GM23248 (cell line): ENCODE data around the gene EPHA7. TPM values are rescaled to one million over a fixed set of nuclear protein-coding genes. Genes with fewer than 3 reads are reported as not detected.

ENCODE experiments used
- DNase-seq: peaks from one replicate; pipeline ENCODE4 v3.0.0-alpha.2; 2015
- H2AFZ ChIP-seq: fragments of 200-600 bp; sonication (generic); 2 replicates; pipeline ENCODE4 v1.6.1; 2016; ENCODE audit warnings: antibody characterized with exemption
- H3F3A ChIP-seq: fragments of 200-600 bp; sonication (generic); 2 replicates; pipeline ENCODE4 v1.6.1; 2016; ENCODE audit warnings: mild to moderate bottlenecking, antibody characterized with exemption, mixed run types; ENCODE audit not compliant: insufficient read depth
- H3K27ac ChIP-seq: fragments of 200-600 bp; sonication (generic); 2 replicates; pipeline ENCODE4 v1.5.1; 2016; ENCODE audit warnings: mild to moderate bottlenecking
- H3K27me3 ChIP-seq: fragments of 200-600 bp; sonication (generic); replicated peaks from 2 replicates; pipeline ENCODE4 v1.6.1; 2016; ENCODE audit warnings: mild to moderate bottlenecking; ENCODE audit not compliant: insufficient read depth
- H3K36me3 ChIP-seq: fragments of 200-600 bp; sonication (generic); 2 replicates; pipeline ENCODE4 v1.6.1; 2016; ENCODE audit warnings: low read depth, mild to moderate bottlenecking
- H3K4me1 ChIP-seq: fragments of 200-600 bp; sonication (generic); 2 replicates; pipeline ENCODE4 v1.6.1; 2016; ENCODE audit warnings: mild to moderate bottlenecking; ENCODE audit not compliant: insufficient read depth
- H3K4me2 ChIP-seq: fragments of 200-600 bp; sonication (generic); one replicate; pipeline ENCODE4 v1.6.1; 2016; ENCODE audit warnings: mild to moderate bottlenecking; ENCODE audit not compliant: unreplicated experiment
- H3K4me3 ChIP-seq: fragments of 200-600 bp; sonication (generic); 2 replicates; pipeline ENCODE4 v1.5.1; 2016; ENCODE audit warnings: mild to moderate bottlenecking
- H3K79me2 ChIP-seq: fragments of 200-600 bp; sonication (generic); 2 replicates; pipeline ENCODE4 v1.6.1; 2016; ENCODE audit warnings: mild to moderate bottlenecking; ENCODE audit not compliant: insufficient read depth
- H3K9ac ChIP-seq: fragments of 200-600 bp; sonication (generic); 2 replicates; pipeline ENCODE4 v1.6.1; 2016; ENCODE audit warnings: mild to moderate bottlenecking
- H3K9me2 ChIP-seq: fragments of 200-600 bp; sonication (generic); 2 replicates; pipeline ENCODE4 v1.6.1; 2016; ENCODE audit warnings: mixed run types, mild to moderate bottlenecking, moderate library complexity; ENCODE audit not compliant: insufficient read depth
- H3K9me3 ChIP-seq: fragments of 200-600 bp; sonication (generic); one replicate; pipeline ENCODE4 v1.6.1; 2017; ENCODE audit warnings: low read depth
- H4K20me1 ChIP-seq: fragments of 200-600 bp; sonication (generic); 2 replicates; pipeline ENCODE4 v1.6.0; 2016; ENCODE audit not compliant: insufficient read depth
- EZH2 ChIP-seq: fragments of 200-600 bp; sonication (generic); IDR thresholded peaks from 2 replicates; pipeline ENCODE4 v1.6.1; 2018; ENCODE audit warnings: antibody characterized with exemption, mild to moderate bottlenecking; ENCODE audit not compliant: insufficient read depth, poor library complexity, severe bottlenecking
- EZH2phosphoT487 ChIP-seq: fragments of 200-600 bp; sonication (generic); IDR thresholded peaks from 2 replicates; pipeline ENCODE4 v1.6.1; 2018; ENCODE audit warnings: antibody characterized with exemption, moderate library complexity, mild to moderate bottlenecking, low read depth; ENCODE audit not compliant: insufficient read depth
- WGBS, 2 experiments: methylation state at CpG; one replicate each; pipeline ENCODE4 v1.1.6; 2015 to 2017; ENCODE audit warnings: low lambda C conversion rate in 2 of 2, low coverage in 1 of 2; ENCODE audit errors: missing lambda C conversion rate in 2 of 2; 5-methylcytosine and 5-hydroxymethylcytosine counted together
- in situ Hi-C: fragments of 300-500 bp; cut with MboI; formaldehyde crosslinking; loops from 2 replicates; pipeline ENCODE4 v1.15.0; 2020
- polyA plus RNA-seq: library from polyadenylated mRNA; unstranded; fragments of >200 nt; fragmentation: Nextera tagmentation; extraction: Ambion mirVana; gene quantifications from 2 replicates; pipeline ENCODE4 v1.2.1, GENCODE V29; 2016
- total RNA-seq: library from RNA; depleted of rRNA; stranded (reverse); fragments of >200 nt; shearing (Covaris generic); gene quantifications from 2 replicates; pipeline ENCODE4 v1.2.3, GENCODE V29; 2014

Gene EPHA7
- total and polyA plus RNA-seq, 2 experiments from 2014 or later, result not detected

- Histone ChIP-seq H3K4me3 (no peak overlapping the region), H3K79me2 (no peaks in the 10 kb centered on the region), H3K36me3 (no peaks in the 10 kb centered on the region), H2AFZ (no peak overlapping the region), H3F3A (no peaks in the 10 kb centered on the region), H3K27me3 (no peaks in the 10 kb centered on the region), H3K9ac (no peak overlapping the region), H4K20me1 (no peaks in the 10 kb centered on the region), H3K4me1 (no peaks in the 10 kb centered on the region), H3K4me2 (no peak overlapping the region), H3K27ac (no peak overlapping the region), H3K9me3 (peaks cover 3% of the 10 kb centered on the region), H3K9me2 (no peaks in the 10 kb centered on the region)
- TF ChIP-seq EZH2phosphoT487 (no peak), EZH2 (no peak)
- in situ Hi-C loops, result no loop called here
- DNase-seq, result no peak
- WGBS, 2 experiments, result 22 to 36% methylated on average over 3 of the region's 3 CpGs
Measured at GRCh38 chr6:93325761-93326160, 93.6 kb downstream of the EPHA7 start.

GRCh38 chr6:93323630-93324029 lies 95.7 kb downstream of the EPHA7 start:
- Histone ChIP-seq H2AFZ (no peak overlapping the region), H3K27me3 (no peaks in the 10 kb centered on the region), H3K36me3 (no peaks in the 10 kb centered on the region), H3K79me2 (no peaks in the 10 kb centered on the region), H3K4me2 (no peak overlapping the region), H3K9ac (no peak overlapping the region), H3F3A (no peaks in the 10 kb centered on the region), H4K20me1 (no peaks in the 10 kb centered on the region), H3K9me3 (peaks cover 3% of the 10 kb centered on the region), H3K4me3 (no peak overlapping the region), H3K27ac (no peak overlapping the region), H3K4me1 (no peaks in the 10 kb centered on the region), H3K9me2 (no peaks in the 10 kb centered on the region)
- in situ Hi-C loops, result no loop called here
- no peak for DNase-seq
- TF ChIP-seq EZH2, result no peak
- no peak for TF ChIP-seq EZH2phosphoT487
- WGBS, 2 experiments, result 4 to 6% methylated on average over 1 of the region's 1 CpG

GRCh38 chr6:93322651-93323050 lies 96.7 kb downstream of the EPHA7 start:
- peaks cover 3% of the 10 kb centered on the region for H3K9me3 ChIP-seq
- no peak for DNase-seq
- H3K9me2 ChIP-seq, result no peaks in the 10 kb centered on the region
- H3K79me2 ChIP-seq, result no peaks in the 10 kb centered on the region
- H3K27me3 ChIP-seq, result no peaks in the 10 kb centered on the region
- no peaks in the 10 kb centered on the region for H3F3A ChIP-seq
- no peak overlapping the region for H3K9ac ChIP-seq
- no peak overlapping the region for H3K4me3 ChIP-seq
- no peak overlapping the region for H3K4me2 ChIP-seq
- H3K27ac ChIP-seq, result no peak overlapping the region
- TF ChIP-seq EZH2phosphoT487 (no peak), EZH2 (no peak)
- H4K20me1 ChIP-seq, result no peaks in the 10 kb centered on the region
- no peaks in the 10 kb centered on the region for H3K36me3 ChIP-seq
- no peak overlapping the region for H2AFZ ChIP-seq
- WGBS, 2 experiments, result 34 to 45% methylated on average over 1 of the region's 1 CpG
- in situ Hi-C loops, result no loop called here
- no peaks in the 10 kb centered on the region for H3K4me1 ChIP-seq

GRCh38 chr6:93319304-93319703 lies 100.1 kb downstream of the EPHA7 start:
- WGBS, 2 experiments, result 3 to 18% methylated on average over 2 of the region's 2 CpGs
- no peak for TF ChIP-seq EZH2
- no peak for TF ChIP-seq EZH2phosphoT487

GRCh38 chr6:93318121-93318520 lies 101.2 kb downstream of the EPHA7 start:
- no peaks in the 10 kb centered on the region for H3K79me2 ChIP-seq
- H4K20me1 ChIP-seq, result no peaks in the 10 kb centered on the region
- TF ChIP-seq EZH2phosphoT487, result no peak
- no peak for TF ChIP-seq EZH2
- DNase-seq, result no peak
- 0 to 2% methylated on average over 1 of the region's 1 CpG for WGBS, 2 experiments
- H3K9me3 ChIP-seq, result no peaks in the 10 kb centered on the region
- H3K9ac ChIP-seq, result no peak overlapping the region
- no peak overlapping the region for H3K4me3 ChIP-seq
- no peaks in the 10 kb centered on the region for H3K27me3 ChIP-seq
- no peaks in the 10 kb centered on the region for H3K36me3 ChIP-seq
- in situ Hi-C loops, result no loop called here
- no peaks in the 10 kb centered on the region for H3K9me2 ChIP-seq
- H2AFZ ChIP-seq, result no peak overlapping the region
- H3K27ac ChIP-seq, result no peak overlapping the region
- no peaks in the 10 kb centered on the region for H3F3A ChIP-seq
- no peaks in the 10 kb centered on the region for H3K4me1 ChIP-seq
- H3K4me2 ChIP-seq, result no peak overlapping the region

More at GRCh38 chr6:93319304-93319703, 100.1 kb downstream of the EPHA7 start:
- Histone ChIP-seq H3K36me3 (no peaks in the 10 kb centered on the region), H3K79me2 (no peaks in the 10 kb centered on the region), H3K27ac (no peak overlapping the region), H3K4me1 (no peaks in the 10 kb centered on the region), H4K20me1 (no peaks in the 10 kb centered on the region), H3F3A (no peaks in the 10 kb centered on the region), H3K9ac (no peak overlapping the region), H3K9me3 (no peaks in the 10 kb centered on the region), H2AFZ (no peak overlapping the region), H3K4me2 (no peak overlapping the region), H3K4me3 (no peak overlapping the region), H3K9me2 (no peaks in the 10 kb centered on the region), H3K27me3 (no peaks in the 10 kb centered on the region)
- no peak for DNase-seq
- in situ Hi-C loops, result no loop called here
